ENCODE data around the gene SIRT2.

SIRT2 gene

GRCh38 chr19:38880882-38881609, 18.4 kb downstream of the SIRT2 start:
- Histone ChIP-seq H4K91ac (ENCODE audit: low read length) (no peak overlapping the region), H4K8ac (ENCODE audit: low read length) (no peak overlapping the region), H2BK12ac (ENCODE audit: low read length in 2 of 2) (no peak overlapping the region), H2AFZ (ENCODE audit: low read depth, low read length) (no peak overlapping the region), H3K36me3 (ENCODE audit: control insufficient read depth in 1 of 2, insufficient read depth in 2 of 2, low read depth in 1 of 2, low read length in 2 of 2) (peaks cover 25 to 35% of the 10 kb centered on the region in 2 experiments), H3K9me3 (ENCODE audit: control insufficient read depth, low read length) (no peaks in the 10 kb centered on the region), H2BK15ac (ENCODE audit: low read depth, poor library complexity, severe bottlenecking) (no peak overlapping the region), H3K4me2 (ENCODE audit: low read length, poor library complexity, severe bottlenecking) (no peak overlapping the region), H3K4ac (ENCODE audit: low read depth in 1 of 2, low read length in 2 of 2) (no peak overlapping the region), H3K27ac (ENCODE audit: low read length, poor library complexity, severe bottlenecking) (no peak overlapping the region), H3K4me1 (ENCODE audit: control insufficient read depth, insufficient read depth, low read depth, low read length) (peaks cover 5% of the 10 kb centered on the region), H2BK120ac (ENCODE audit: low read depth, low read length) (no peak overlapping the region), H3K23ac (ENCODE audit: low read length in 2 of 2) (no peak overlapping the region), H3K27me3 (ENCODE audit: control insufficient read depth in 1 of 2, insufficient read depth in 1 of 2, low read length in 2 of 2) (no peaks in the 10 kb centered on the region), H2AK5ac (ENCODE audit: low read length, severe bottlenecking) (no peak overlapping the region), H3K14ac (ENCODE audit: low read length in 2 of 2) (no peak overlapping the region), H3K9ac (ENCODE audit: low read length) (no peak overlapping the region), H3K18ac (ENCODE audit: low read depth in 1 of 2, low read length in 2 of 2) (no peak overlapping the region), H3K4me3 (ENCODE audit: insufficient read depth in 1 of 2, low read depth in 1 of 2, low read length in 2 of 2) (no peak overlapping the region), H2BK5ac (ENCODE audit: low read depth, low read length, poor library complexity, severe bottlenecking) (no peak overlapping the region), H3K79me1 (replicated peaks; ENCODE audit: low read length, poor library complexity, severe bottlenecking) (peaks cover 1% of the 10 kb centered on the region)
- WGBS: 96% methylated on average over 17 of the region's 19 CpGs
- no peak for DNase-seq

GRCh38 chr19:38880076-38880881, 19.1 kb downstream of the SIRT2 start:
- no peak overlapping the region for H2BK5ac ChIP-seq (ENCODE audit: low read depth, low read length, poor library complexity, severe bottlenecking)
- no peak overlapping the region for H3K23ac ChIP-seq (ENCODE audit: low read length in 2 of 2)
- H3K79me1 ChIP-seq (replicated peaks; ENCODE audit: low read length, poor library complexity, severe bottlenecking): peaks cover 1% of the 10 kb centered on the region
- H3K9ac ChIP-seq (ENCODE audit: low read length): no peak overlapping the region
- H3K4me2 ChIP-seq (ENCODE audit: low read length, poor library complexity, severe bottlenecking): no peak overlapping the region
- no peak overlapping the region for H4K8ac ChIP-seq (ENCODE audit: low read length)
- H3K9me3 ChIP-seq (ENCODE audit: control insufficient read depth, low read length): no peaks in the 10 kb centered on the region
- DNase-seq: no peak
- no peak overlapping the region for H3K4me3 ChIP-seq (ENCODE audit: insufficient read depth in 1 of 2, low read depth in 1 of 2, low read length in 2 of 2)
- no peak overlapping the region for H3K18ac ChIP-seq (ENCODE audit: low read depth in 1 of 2, low read length in 2 of 2)
- H3K4me1 ChIP-seq (ENCODE audit: control insufficient read depth, insufficient read depth, low read depth, low read length): peaks cover 3% of the 10 kb centered on the region
- no peak overlapping the region for H3K14ac ChIP-seq (ENCODE audit: low read length in 2 of 2)
- H2BK120ac ChIP-seq (ENCODE audit: low read depth, low read length): no peak overlapping the region
- 92% methylated on average over 17 of the region's 19 CpGs for WGBS
- H3K36me3 ChIP-seq (ENCODE audit: control insufficient read depth in 1 of 2, insufficient read depth in 2 of 2, low read depth in 1 of 2, low read length in 2 of 2): peaks cover 25 to 35% of the 10 kb centered on the region in 2 experiments
- no peak overlapping the region for H2AK5ac ChIP-seq (ENCODE audit: low read length, severe bottlenecking)
- no peak overlapping the region for H3K4ac ChIP-seq (ENCODE audit: low read depth in 1 of 2, low read length in 2 of 2)
- no peak overlapping the region for H2AFZ ChIP-seq (ENCODE audit: low read depth, low read length)
- no peak overlapping the region for H3K27ac ChIP-seq (ENCODE audit: low read length, poor library complexity, severe bottlenecking)
- H3K27me3 ChIP-seq (ENCODE audit: control insufficient read depth in 1 of 2, insufficient read depth in 1 of 2, low read length in 2 of 2): no peaks in the 10 kb centered on the region
- no peak overlapping the region for H4K91ac ChIP-seq (ENCODE audit: low read length)
- H2BK15ac ChIP-seq (ENCODE audit: low read depth, poor library complexity, severe bottlenecking): no peak overlapping the region
- H2BK12ac ChIP-seq (ENCODE audit: low read length in 2 of 2): no peak overlapping the region

GRCh38 chr19:38879400-38879751, 20.0 kb downstream of the SIRT2 start:
- H3K9ac ChIP-seq (ENCODE audit: low read length): no peak overlapping the region
- H2BK12ac ChIP-seq (ENCODE audit: low read length in 2 of 2): no peak overlapping the region
- no peak for DNase-seq
- peaks cover 25 to 35% of the 10 kb centered on the region in 2 experiments for H3K36me3 ChIP-seq (ENCODE audit: control insufficient read depth in 1 of 2, insufficient read depth in 2 of 2, low read depth in 1 of 2, low read length in 2 of 2)
- H3K14ac ChIP-seq (ENCODE audit: low read length in 2 of 2): no peak overlapping the region
- H2AFZ ChIP-seq (ENCODE audit: low read depth, low read length): no peak overlapping the region
- 99% methylated on average over 11 of the region's 11 CpGs for WGBS
- H2BK5ac ChIP-seq (ENCODE audit: low read depth, low read length, poor library complexity, severe bottlenecking): no peak overlapping the region
- no peak overlapping the region for H2AK5ac ChIP-seq (ENCODE audit: low read length, severe bottlenecking)
- no peak overlapping the region for H3K4ac ChIP-seq (ENCODE audit: low read depth in 1 of 2, low read length in 2 of 2)
- no peak overlapping the region for H2BK120ac ChIP-seq (ENCODE audit: low read depth, low read length)
- no peak overlapping the region for H3K23ac ChIP-seq (ENCODE audit: low read length in 2 of 2)
- H3K9me3 ChIP-seq (ENCODE audit: control insufficient read depth, low read length): no peaks in the 10 kb centered on the region
- H4K91ac ChIP-seq (ENCODE audit: low read length): peak overlapping the region; percentile 28
- H3K4me1 ChIP-seq (ENCODE audit: control insufficient read depth, insufficient read depth, low read depth, low read length): peaks cover 3% of the 10 kb centered on the region
- no peak overlapping the region for H3K27ac ChIP-seq (ENCODE audit: low read length, poor library complexity, severe bottlenecking)
- no peaks in the 10 kb centered on the region for H3K27me3 ChIP-seq (ENCODE audit: control insufficient read depth in 1 of 2, insufficient read depth in 1 of 2, low read length in 2 of 2)
- no peak overlapping the region for H3K18ac ChIP-seq (ENCODE audit: low read depth in 1 of 2, low read length in 2 of 2)
- no peak overlapping the region for H4K8ac ChIP-seq (ENCODE audit: low read length)
- H3K4me3 ChIP-seq (ENCODE audit: insufficient read depth in 1 of 2, low read depth in 1 of 2, low read length in 2 of 2): no peak overlapping the region
- H2BK15ac ChIP-seq (ENCODE audit: low read depth, poor library complexity, severe bottlenecking): no peak overlapping the region
- no peak overlapping the region for H3K4me2 ChIP-seq (ENCODE audit: low read length, poor library complexity, severe bottlenecking)
- H3K79me1 ChIP-seq (replicated peaks; ENCODE audit: low read length, poor library complexity, severe bottlenecking): peaks cover 1% of the 10 kb centered on the region

- 85% methylated on average over 16 of the region's 16 CpGs for WGBS
- Histone ChIP-seq H3K9ac (ENCODE audit: low read length) (no peak overlapping the region), H4K8ac (ENCODE audit: low read length) (no peak overlapping the region), H3K4me1 (ENCODE audit: control insufficient read depth, insufficient read depth, low read depth, low read length) (peaks cover 3% of the 10 kb centered on the region), H2BK12ac (ENCODE audit: low read length in 2 of 2) (no peak overlapping the region), H3K79me1 (replicated peaks; ENCODE audit: low read length, poor library complexity, severe bottlenecking) (peaks cover 1% of the 10 kb centered on the region), H3K27me3 (ENCODE audit: control insufficient read depth in 1 of 2, insufficient read depth in 1 of 2, low read length in 2 of 2) (no peaks in the 10 kb centered on the region), H3K18ac (ENCODE audit: low read depth in 1 of 2, low read length in 2 of 2) (no peak overlapping the region), H3K4me2 (ENCODE audit: low read length, poor library complexity, severe bottlenecking) (no peak overlapping the region), H3K4me3 (ENCODE audit: insufficient read depth in 1 of 2, low read depth in 1 of 2, low read length in 2 of 2) (no peak overlapping the region), H2AK5ac (ENCODE audit: low read length, severe bottlenecking) (no peak overlapping the region), H3K14ac (ENCODE audit: low read length in 2 of 2) (no peak overlapping the region), H3K4ac (ENCODE audit: low read depth in 1 of 2, low read length in 2 of 2) (no peak overlapping the region), H2AFZ (ENCODE audit: low read depth, low read length) (no peak overlapping the region), H3K23ac (ENCODE audit: low read length in 2 of 2) (no peak overlapping the region), H2BK5ac (ENCODE audit: low read depth, low read length, poor library complexity, severe bottlenecking) (no peak overlapping the region), H2BK15ac (ENCODE audit: low read depth, poor library complexity, severe bottlenecking) (peak overlapping the region; percentile 37), H3K27ac (ENCODE audit: low read length, poor library complexity, severe bottlenecking) (no peak overlapping the region), H3K36me3 (ENCODE audit: control insufficient read depth in 1 of 2, insufficient read depth in 2 of 2, low read depth in 1 of 2, low read length in 2 of 2) (peaks cover 25 to 35% of the 10 kb centered on the region in 2 experiments), H2BK120ac (ENCODE audit: low read depth, low read length) (no peak overlapping the region), H4K91ac (ENCODE audit: low read length) (peak overlapping the region; percentile 28), H3K9me3 (ENCODE audit: control insufficient read depth, low read length) (no peaks in the 10 kb centered on the region)
- no peak for DNase-seq
Observed at GRCh38 chr19:38878575-38879399, 20.6 kb downstream of the SIRT2 start.

Data from mesenchymal stem cell (in vitro differentiated cells and primary cell).